Glutamatergic neuron (in vitro differentiated cells): ENCODE data around the gene BAG1. TPM values are rescaled to one million over a fixed set of nuclear protein-coding genes. Genes with fewer than 3 reads are reported as not detected.

Source experiments
- DNase-seq: peaks from one replicate; pipeline ENCODE4 v3.0.0; 2022
- H3K27ac Mint-ChIP-seq: one replicate; pipeline ENCODE4 v1.8.0; 2020; ENCODE audit warnings: mild to moderate bottlenecking, mixed read lengths, inconsistent platforms; ENCODE audit not compliant: unreplicated experiment
- H3K27me3 Mint-ChIP-seq: one replicate; pipeline ENCODE4 v1.8.0; 2020; ENCODE audit warnings: mild to moderate bottlenecking, moderate library complexity, mixed read lengths, inconsistent platforms; ENCODE audit not compliant: unreplicated experiment
- H3K36me3 Mint-ChIP-seq: one replicate; pipeline ENCODE4 v1.8.0; 2020; ENCODE audit warnings: mild to moderate bottlenecking, mixed read lengths, inconsistent platforms; ENCODE audit not compliant: unreplicated experiment
- H3K4me1 Mint-ChIP-seq: one replicate; pipeline ENCODE4 v1.8.0; 2020; ENCODE audit warnings: mild to moderate bottlenecking, low read depth, mixed read lengths, inconsistent platforms; ENCODE audit not compliant: unreplicated experiment
- H3K4me3 Mint-ChIP-seq: one replicate; pipeline ENCODE4 v1.8.0; 2020; ENCODE audit warnings: mild to moderate bottlenecking, mixed read lengths, inconsistent platforms; ENCODE audit not compliant: unreplicated experiment
- H3K9me3 Mint-ChIP-seq: one replicate; pipeline ENCODE4 v1.8.0; 2020; ENCODE audit warnings: mild to moderate bottlenecking, moderate library complexity, mixed read lengths, inconsistent platforms; ENCODE audit not compliant: unreplicated experiment
- total RNA-seq: library from RNA; stranded (reverse); fragmentation: NEBNext Ultra II Directional; extraction: Animal tissue kit (Norgen Biotek cat#: 25700); gene quantifications from one replicate; pipeline ENCODE4 v1.2.1, GENCODE V29; 2021; ENCODE audit not compliant: unreplicated experiment
- TF ChIP-seq, protein P1 (sequence below): fragments of 200-600 bp; sonication (generic); IDR thresholded peaks from one replicate; pipeline ENCODE4 v1.5.0; 2021; ENCODE audit not compliant: partially characterized antibody, unreplicated experiment

BAG1 gene
- total RNA-seq, 1 donor from 2014 or later = 92.5 TPM

DNA sequence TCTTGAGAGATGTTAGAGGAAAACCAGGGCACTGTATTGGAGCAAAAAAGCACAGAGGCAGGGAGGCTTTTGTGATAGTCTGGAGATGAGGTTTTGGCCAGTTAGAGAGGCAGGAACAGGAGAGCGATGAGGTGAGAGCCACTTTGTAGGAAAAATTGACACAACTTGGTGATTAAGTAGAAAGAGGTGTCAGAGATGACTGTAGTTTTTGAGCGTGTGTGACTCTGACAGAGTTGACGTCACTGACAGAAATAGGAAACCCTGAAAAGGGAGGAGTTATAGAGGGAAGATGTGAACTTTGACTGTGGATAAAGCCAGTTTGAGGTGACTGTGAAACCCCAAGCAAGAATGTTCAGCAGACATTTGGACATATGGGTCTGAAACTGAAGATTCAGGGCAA, 41.5 kb upstream of the BAG1 start:
- DNase-seq = no peak
- H3K27ac Mint-ChIP-seq = no peak overlapping the region
- no peak overlapping the region for H3K4me3 Mint-ChIP-seq
- TF ChIP-seq, protein P1, sequence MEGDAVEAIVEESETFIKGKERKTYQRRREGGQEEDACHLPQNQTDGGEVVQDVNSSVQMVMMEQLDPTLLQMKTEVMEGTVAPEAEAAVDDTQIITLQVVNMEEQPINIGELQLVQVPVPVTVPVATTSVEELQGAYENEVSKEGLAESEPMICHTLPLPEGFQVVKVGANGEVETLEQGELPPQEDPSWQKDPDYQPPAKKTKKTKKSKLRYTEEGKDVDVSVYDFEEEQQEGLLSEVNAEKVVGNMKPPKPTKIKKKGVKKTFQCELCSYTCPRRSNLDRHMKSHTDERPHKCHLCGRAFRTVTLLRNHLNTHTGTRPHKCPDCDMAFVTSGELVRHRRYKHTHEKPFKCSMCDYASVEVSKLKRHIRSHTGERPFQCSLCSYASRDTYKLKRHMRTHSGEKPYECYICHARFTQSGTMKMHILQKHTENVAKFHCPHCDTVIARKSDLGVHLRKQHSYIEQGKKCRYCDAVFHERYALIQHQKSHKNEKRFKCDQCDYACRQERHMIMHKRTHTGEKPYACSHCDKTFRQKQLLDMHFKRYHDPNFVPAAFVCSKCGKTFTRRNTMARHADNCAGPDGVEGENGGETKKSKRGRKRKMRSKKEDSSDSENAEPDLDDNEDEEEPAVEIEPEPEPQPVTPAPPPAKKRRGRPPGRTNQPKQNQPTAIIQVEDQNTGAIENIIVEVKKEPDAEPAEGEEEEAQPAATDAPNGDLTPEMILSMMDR = no peak
- H3K9me3 Mint-ChIP-seq = no peaks in the 10 kb centered on the region
- no peaks in the 10 kb centered on the region for H3K4me1 Mint-ChIP-seq
- H3K27me3 Mint-ChIP-seq = no peaks in the 10 kb centered on the region
- no peaks in the 10 kb centered on the region for H3K36me3 Mint-ChIP-seq

DNA sequence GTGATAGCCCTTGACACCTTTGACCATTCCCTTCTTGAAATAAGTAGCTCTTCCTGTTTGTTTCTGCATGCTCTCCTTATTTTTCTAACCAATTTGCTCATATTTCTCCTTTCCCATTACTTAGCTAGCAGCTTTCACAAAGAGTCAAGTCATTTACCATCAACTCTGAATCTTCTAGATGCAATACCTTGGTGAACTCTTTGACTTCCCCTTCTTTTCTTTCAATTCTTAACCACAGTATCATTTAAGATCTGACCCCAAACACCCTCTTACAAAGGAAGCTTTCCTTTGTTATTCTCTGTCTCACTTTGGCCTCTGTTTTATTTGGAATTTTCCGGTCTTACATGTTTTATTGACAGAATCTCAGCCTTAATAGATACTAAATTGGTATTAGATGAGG, 39.9 kb upstream of the BAG1 start:
- Mint-ChIP-seq H3K36me3 (no peaks in the 10 kb centered on the region), H3K9me3 (no peaks in the 10 kb centered on the region), H3K4me1 (no peaks in the 10 kb centered on the region), H3K4me3 (no peak overlapping the region), H3K27ac (no peak overlapping the region), H3K27me3 (no peaks in the 10 kb centered on the region)
- no peak for DNase-seq
- TF ChIP-seq, protein P1 = no peak

DNA sequence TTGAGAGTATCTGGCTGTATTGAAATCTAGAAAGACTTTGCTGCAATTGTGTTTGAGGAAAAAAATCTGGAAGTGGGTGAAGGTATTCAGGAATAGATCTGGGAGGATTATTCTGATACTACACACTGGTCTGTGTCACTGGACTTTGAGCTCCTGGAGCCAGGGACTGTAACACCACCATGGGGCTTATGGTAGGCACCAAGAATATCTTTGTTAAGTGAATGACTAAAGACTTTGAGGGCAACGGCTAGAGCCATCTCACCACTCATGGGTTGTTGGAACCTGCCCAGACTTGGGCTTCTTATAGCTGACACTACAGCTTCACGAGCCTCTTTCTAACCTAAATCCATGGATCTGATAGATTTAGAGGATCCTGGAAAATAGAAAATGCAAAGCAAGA, 36.0 kb upstream of the BAG1 start:
- H3K36me3 Mint-ChIP-seq = peaks cover 5% of the 10 kb centered on the region
- no peak overlapping the region for H3K4me3 Mint-ChIP-seq
- no peak for DNase-seq
- no peak overlapping the region for H3K27ac Mint-ChIP-seq
- H3K9me3 Mint-ChIP-seq = no peaks in the 10 kb centered on the region
- H3K27me3 Mint-ChIP-seq = no peaks in the 10 kb centered on the region
- TF ChIP-seq, protein P1 = no peak
- peaks cover 2% of the 10 kb centered on the region for H3K4me1 Mint-ChIP-seq

DNA sequence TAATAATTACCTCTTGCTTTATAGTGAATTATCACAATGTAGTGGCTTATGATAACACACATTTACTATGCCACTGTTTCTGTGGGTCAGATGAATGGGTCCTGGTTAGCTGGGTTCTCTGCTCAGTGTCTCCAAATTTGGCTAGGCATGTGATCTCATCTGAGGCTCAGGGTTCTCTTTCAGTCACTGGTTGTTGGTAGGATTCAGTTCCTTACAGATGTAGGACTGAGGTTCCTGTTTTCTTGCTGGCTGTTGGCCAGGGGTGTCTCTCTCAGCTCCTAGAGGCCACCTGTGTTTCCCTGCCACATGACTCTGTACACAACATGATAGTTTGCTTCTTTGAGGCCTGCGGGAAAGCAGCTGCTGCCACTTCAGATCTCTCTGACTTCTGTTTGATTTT, 32.9 kb upstream of the BAG1 start:
- peaks cover 5% of the 10 kb centered on the region for H3K36me3 Mint-ChIP-seq
- H3K4me3 Mint-ChIP-seq = no peak overlapping the region
- H3K9me3 Mint-ChIP-seq = peaks cover 2% of the 10 kb centered on the region
- H3K4me1 Mint-ChIP-seq = peaks cover 3% of the 10 kb centered on the region
- no peak for DNase-seq
- no peaks in the 10 kb centered on the region for H3K27me3 Mint-ChIP-seq
- TF ChIP-seq, protein P1 = no peak
- no peak overlapping the region for H3K27ac Mint-ChIP-seq

DNA sequence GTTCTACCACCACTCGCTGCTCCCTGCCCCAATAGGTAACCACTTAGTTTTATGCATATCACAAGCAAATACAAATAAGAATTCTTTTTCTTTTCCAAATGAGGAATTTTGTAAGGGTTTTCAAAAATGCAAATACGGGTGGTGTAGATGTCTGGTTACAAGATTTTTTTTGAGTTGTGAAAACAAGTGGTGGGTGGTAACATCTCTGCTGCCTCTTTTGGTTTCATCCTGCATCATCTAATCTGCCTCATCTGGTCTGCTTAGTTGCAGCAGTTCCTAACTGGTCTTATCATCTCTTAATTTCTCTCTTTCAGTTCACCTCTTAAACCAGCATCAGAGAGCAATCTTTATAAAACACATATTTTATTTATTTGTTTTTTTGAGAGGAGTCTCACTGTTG, 31.1 kb upstream of the BAG1 start:
- TF ChIP-seq, protein P1 = no peak
- Mint-ChIP-seq H3K4me3 (no peak overlapping the region), H3K9me3 (peaks cover 4% of the 10 kb centered on the region), H3K4me1 (peaks cover 7% of the 10 kb centered on the region), H3K36me3 (peaks cover 5% of the 10 kb centered on the region), H3K27ac (no peak overlapping the region), H3K27me3 (peaks cover 2% of the 10 kb centered on the region)
- DNase-seq = no peak
